Smooth muscle cell (in vitro differentiated cells): ENCODE measurements around the gene FGF11. TPM values are rescaled to one million over a fixed set of nuclear protein-coding genes. Genes with fewer than 3 reads are reported as not detected.

ENCODE experiments used
- DNase-seq: peaks from one replicate; lab custom pipeline; 2025; ENCODE audit not compliant: unreplicated experiment; lab: John Stamatoyannopoulos, UW
- H2AFZ ChIP-seq: fragments of 200-600 bp; sonication (generic); 2 replicates; pipeline ENCODE4 v1.6.0; 2016; ENCODE audit warnings: antibody characterized with exemption, low read depth, mild to moderate bottlenecking
- H3F3A ChIP-seq: fragments of 200-600 bp; sonication (generic); 2 replicates; pipeline ENCODE4 v1.6.0; 2017; ENCODE audit warnings: antibody characterized with exemption, low read depth
- H3K27ac ChIP-seq: fragments of 200-600 bp; sonication (generic); 2 replicates; pipeline ENCODE4 v1.5.1; 2016; ENCODE audit warnings: low read depth, mild to moderate bottlenecking
- H3K27me3 ChIP-seq: fragments of 200-600 bp; sonication (generic); 2 replicates; pipeline ENCODE4 v1.6.1; 2016; ENCODE audit warnings: low read depth, mild to moderate bottlenecking
- H3K36me3 ChIP-seq: fragments of 200-600 bp; sonication (generic); 2 replicates; pipeline ENCODE4 v1.5.1; 2016; ENCODE audit warnings: low read depth
- H3K4me1 ChIP-seq: fragments of 200-600 bp; sonication (generic); 2 replicates; pipeline ENCODE4 v1.5.1; 2016; ENCODE audit warnings: low read depth
- H3K4me2 ChIP-seq: fragments of 200-600 bp; sonication (generic); 2 replicates; pipeline ENCODE4 v1.6.0; 2016; ENCODE audit warnings: mild to moderate bottlenecking
- H3K4me3 ChIP-seq: fragments of 200-600 bp; sonication (generic); 2 replicates; pipeline ENCODE4 v1.5.1; 2016; ENCODE audit warnings: mild to moderate bottlenecking
- H3K79me2 ChIP-seq: fragments of 200-600 bp; sonication (generic); 2 replicates; pipeline ENCODE4 v1.6.0; 2016; ENCODE audit warnings: low read depth, mild to moderate bottlenecking
- H3K9ac ChIP-seq: fragments of 200-600 bp; sonication (generic); 2 replicates; pipeline ENCODE4 v1.6.0; 2016; ENCODE audit warnings: low read depth
- H3K9me3 ChIP-seq: fragments of 200-600 bp; sonication (generic); replicated peaks from 2 replicates; pipeline ENCODE4 v1.5.1; 2016; ENCODE audit warnings: low read depth
- H4K20me1 ChIP-seq: fragments of 200-600 bp; sonication (generic); 2 replicates; pipeline ENCODE4 v1.6.0; 2016; ENCODE audit warnings: low read depth
- WGBS: methylation state at CpG from one replicate; pipeline ENCODE4 v1.1.7; 2016; ENCODE audit warnings: low lambda C conversion rate; 5-methylcytosine and 5-hydroxymethylcytosine counted together
- polyA plus RNA-seq: library from polyadenylated mRNA; unstranded; fragments of >200 nt; fragmentation: Nextera tagmentation; extraction: Ambion mirVana; gene quantifications from 2 replicates; pipeline ENCODE4 v1.2.1, GENCODE V29; 2016
- total RNA-seq: library from RNA; depleted of rRNA; stranded (reverse); fragments of >200 nt; gene quantifications from 2 replicates; pipeline ENCODE4 v1.2.3, GENCODE V29; 2014
- TF ChIP-seq, protein P1 (sequence below): fragments of 200-600 bp; sonication (generic); IDR thresholded peaks from 2 replicates; pipeline ENCODE4 v1.5.1; 2017; ENCODE audit warnings: borderline replicate concordance, mild to moderate bottlenecking, antibody characterized with exemption; ENCODE audit not compliant: insufficient read depth, poor library complexity, severe bottlenecking

Gene FGF11
- total and polyA plus RNA-seq, 2 experiments from 2014 or later, result 13.9 to 21.3 TPM

- no peak for DNase-seq
- peaks cover 9% of the 10 kb centered on the region for H3K4me1 ChIP-seq
- H3F3A ChIP-seq, result peaks cover 4% of the 10 kb centered on the region
- H3K36me3 ChIP-seq, result no peaks in the 10 kb centered on the region
- peak overlapping the region; percentile 98 for H3K4me2 ChIP-seq
- peak overlapping the region; percentile 93 for H3K4me3 ChIP-seq
- H3K79me2 ChIP-seq, result no peaks in the 10 kb centered on the region
- TF ChIP-seq, protein P1, sequence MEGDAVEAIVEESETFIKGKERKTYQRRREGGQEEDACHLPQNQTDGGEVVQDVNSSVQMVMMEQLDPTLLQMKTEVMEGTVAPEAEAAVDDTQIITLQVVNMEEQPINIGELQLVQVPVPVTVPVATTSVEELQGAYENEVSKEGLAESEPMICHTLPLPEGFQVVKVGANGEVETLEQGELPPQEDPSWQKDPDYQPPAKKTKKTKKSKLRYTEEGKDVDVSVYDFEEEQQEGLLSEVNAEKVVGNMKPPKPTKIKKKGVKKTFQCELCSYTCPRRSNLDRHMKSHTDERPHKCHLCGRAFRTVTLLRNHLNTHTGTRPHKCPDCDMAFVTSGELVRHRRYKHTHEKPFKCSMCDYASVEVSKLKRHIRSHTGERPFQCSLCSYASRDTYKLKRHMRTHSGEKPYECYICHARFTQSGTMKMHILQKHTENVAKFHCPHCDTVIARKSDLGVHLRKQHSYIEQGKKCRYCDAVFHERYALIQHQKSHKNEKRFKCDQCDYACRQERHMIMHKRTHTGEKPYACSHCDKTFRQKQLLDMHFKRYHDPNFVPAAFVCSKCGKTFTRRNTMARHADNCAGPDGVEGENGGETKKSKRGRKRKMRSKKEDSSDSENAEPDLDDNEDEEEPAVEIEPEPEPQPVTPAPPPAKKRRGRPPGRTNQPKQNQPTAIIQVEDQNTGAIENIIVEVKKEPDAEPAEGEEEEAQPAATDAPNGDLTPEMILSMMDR, result no peak
- 62% methylated on average over 29 of the region's 42 CpGs for WGBS
- H3K9me3 ChIP-seq, result no peaks in the 10 kb centered on the region
- H2AFZ ChIP-seq, result no peak overlapping the region
- H4K20me1 ChIP-seq, result peaks cover 23% of the 10 kb centered on the region
- peak overlapping the region; percentile 90 for H3K9ac ChIP-seq
- H3K27ac ChIP-seq, result no peak overlapping the region
- H3K27me3 ChIP-seq, result no peaks in the 10 kb centered on the region
These were observed 46.4 kb upstream of the FGF11 start for GRCh38 chr17:7392696-7393612.

DNA sequence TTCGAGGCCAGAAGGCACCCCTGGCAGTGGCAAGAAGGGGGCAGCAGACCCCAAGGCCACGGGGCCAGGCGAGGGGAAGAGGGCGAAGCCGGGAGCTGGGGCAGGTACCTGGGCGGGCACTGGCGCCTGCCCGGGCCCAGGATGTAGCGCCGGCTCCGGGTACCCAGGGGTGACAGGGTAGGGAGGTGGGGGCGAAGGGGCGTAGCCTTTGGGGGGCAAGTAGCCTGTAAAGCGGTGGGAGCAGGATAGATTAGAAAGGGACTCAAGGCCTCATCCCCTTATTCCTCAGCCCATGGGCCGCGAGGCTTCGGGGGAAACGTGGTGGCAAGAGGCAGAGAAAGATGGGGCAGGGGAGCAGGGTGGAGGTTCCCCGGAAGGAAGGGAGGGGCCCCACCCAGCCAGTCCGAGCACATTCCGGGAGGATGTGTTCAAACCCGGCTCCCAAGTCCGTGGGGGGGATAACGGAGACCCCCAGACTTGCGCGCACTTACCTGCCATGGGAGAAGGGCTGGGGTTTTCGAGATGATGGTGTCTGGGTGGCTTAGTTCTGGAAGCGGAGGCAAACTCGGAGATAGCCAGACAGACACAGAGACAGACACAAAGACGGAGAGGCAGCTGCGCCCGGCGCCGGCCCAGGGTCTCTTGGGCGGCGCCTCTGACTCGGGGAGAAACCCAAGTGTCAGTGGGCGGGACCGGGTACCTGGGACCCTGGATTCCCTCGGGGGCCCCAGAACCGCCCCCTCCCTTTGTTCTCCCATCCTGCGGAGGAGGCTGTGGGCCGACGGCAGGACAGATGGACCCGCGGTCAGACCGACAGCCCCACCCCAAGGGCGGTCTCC lies 45.5 kb upstream of the FGF11 start:
- Histone ChIP-seq H2AFZ (peak overlapping the region; percentile 44), H3K9ac (peak overlapping the region; percentile 90), H3K4me1 (peaks cover 9% of the 10 kb centered on the region), H3K36me3 (no peaks in the 10 kb centered on the region), H3K27ac (peak overlapping the region; percentile 77), H3K4me3 (peak overlapping the region; percentile 93), H4K20me1 (peaks cover 23% of the 10 kb centered on the region), H3K4me2 (peak overlapping the region; percentile 98), H3F3A (peaks cover 4% of the 10 kb centered on the region), H3K27me3 (no peaks in the 10 kb centered on the region), H3K79me2 (no peaks in the 10 kb centered on the region), H3K9me3 (no peaks in the 10 kb centered on the region)
- TF ChIP-seq, protein P1, result no peak
- WGBS, result 3% methylated on average over 29 of the region's 48 CpGs
- no peak for DNase-seq

GRCh38 chr17:7394452-7395191 lies 44.7 kb upstream of the FGF11 start, which contains the start of gene PLSCR3:
Gene PLSCR3, minus strand, starts transcription at chr17:7394525. Its CDS starts 415 bp downstream, at chr17:7394110.
- DNase-seq, result peak; percentile 59
- H3K4me2 ChIP-seq, result peak within 1 kb of the TSS; percentile 98
- peak within 1 kb of the TSS; percentile 90 for H3K9ac ChIP-seq
- H4K20me1 ChIP-seq, result peaks cover 18% of the 10 kb centered on the region
- no peaks in the 10 kb centered on the region for H3K79me2 ChIP-seq
- peak within 1 kb of the TSS; percentile 82 for H2AFZ ChIP-seq
- H3K36me3 ChIP-seq, result no peaks in the 10 kb centered on the region
- under 1% methylated on average over 27 of the region's 71 CpGs for WGBS
- no peaks in the 10 kb centered on the region for H3K9me3 ChIP-seq
- TF ChIP-seq, protein P1, result peak; percentile 32
- peak within 1 kb of the TSS; percentile 77 for H3K27ac ChIP-seq
- H3K27me3 ChIP-seq, result no peaks in the 10 kb centered on the region
- H3F3A ChIP-seq, result peaks cover 4% of the 10 kb centered on the region
- H3K4me3 ChIP-seq, result peak within 1 kb of the TSS; percentile 93
- peaks cover 9% of the 10 kb centered on the region for H3K4me1 ChIP-seq
